Panc1 (cell line): ENCODE results near the gene ULK3.

Experiments used
- CTCF ChIP-seq: fragments of 450-650 bp; IDR thresholded peaks from 2 replicates; pipeline ENCODE4 v1.5.1; 2017; ENCODE audit warnings: mild to moderate bottlenecking
- POLR2AphosphoS5 ChIP-seq: IDR thresholded peaks from 2 replicates; pipeline ENCODE4 v1.6.1; 2012; ENCODE audit warnings: mild to moderate bottlenecking, low read depth, low read length, moderate library complexity
- REST ChIP-seq, 2 experiments: IDR thresholded peaks; 2 replicates each; pipeline ENCODE4 v1.6.1; 2011 to 2012; ENCODE audit warnings: low read depth in 2 of 2, control low read depth in 1 of 2, low read length in 1 of 2, mild to moderate bottlenecking in 1 of 2, moderate library complexity in 1 of 2; ENCODE audit not compliant: insufficient read depth in 1 of 2
- SIN3A ChIP-seq: IDR thresholded peaks from 2 replicates; pipeline ENCODE4 v1.6.1; 2012; ENCODE audit warnings: low read depth, mild to moderate bottlenecking, low read length, moderate library complexity, borderline replicate concordance; ENCODE audit not compliant: insufficient read depth

GRCh38 chr15:74840851-74841775, 1.8 kb downstream of the ULK3 start:
- no peak for TF ChIP-seq SIN3A
- no peak for TF ChIP-seq CTCF
- TF ChIP-seq POLR2AphosphoS5: no peak
- TF ChIP-seq REST (IDR thresholded peaks at IDR 0.05; ENCODE audit: insufficient read depth in 1 of 2, low read depth in 2 of 2, low read length in 1 of 2): no peak
